Body of pancreas (tissue), 4 donors: Measurements from ENCODE around the gene TMEM135.

ENCODE experiments used
- CTCF ChIP-seq, 7 experiments: fragments of 450-650 bp in 4 of 7; fragments of 200-600 bp in 3 of 7; sonication (generic) in 3 of 7; IDR thresholded peaks; one replicate each; pipeline ENCODE4 v1.5.1; 2016 to 2019; ENCODE audit warnings: antibody characterized with exemption in 7 of 7
- POLR2A ChIP-seq, 3 donors: fragments of 450-650 bp; IDR thresholded peaks; one replicate each; pipeline ENCODE4 v1.6.1; 2016; ENCODE audit warnings: antibody characterized with exemption in 3 of 3, mild to moderate bottlenecking in 2 of 3

GRCh38 chr11:87356428-87356827 is 318.7 kb downstream of the TMEM135 start:
- TF ChIP-seq CTCF (IDR thresholded peaks at IDR 0.05) (no peak), POLR2A (IDR thresholded peaks at IDR 0.05) (no peak)
